IMR-90 (cell line): ENCODE results near the gene CCNI. TPM values are rescaled to one million over a fixed set of nuclear protein-coding genes. Genes with fewer than 3 reads are reported as not detected.

Experiments
- ATAC-seq: fragments of 200-7000 bp; cut with Tn5 transposase; 2 replicates; pipeline ENCODE4 v1.9.1; 2020; ENCODE audit warnings: low read depth, mild to moderate bottlenecking, moderate library complexity
- BruUV-seq: library from RNA; stranded (reverse); fragments of 400-500 nt; replicated peaks from 2 replicates; lab custom pipeline; 2021; lab: Mats Ljungman, UMichigan
- CTCF ChIA-PET: fragments of 300-600 bp; formaldehyde crosslinking; extraction: SDS; loops from one replicate; lab custom pipeline; 2021; ENCODE audit warnings: antibody characterized with exemption; lab: Yijun Ruan, JAX
- POLR2A ChIA-PET: fragments of 300-600 bp; sonication (Branson Sonifier 250); formaldehyde crosslinking; loops from one replicate; lab custom pipeline; 2022; ENCODE audit warnings: antibody characterized with exemption; ENCODE audit not compliant: unreplicated experiment; lab: Charles Lee
- DNase-seq: peaks from one replicate; pipeline ENCODE4 v3.0.0; 2013
- H2AFZ ChIP-seq: replicated peaks from 2 replicates; pipeline ENCODE3; 2013; ENCODE audit warnings: low read length, mild to moderate bottlenecking; ENCODE audit not compliant: poor library complexity
- H2AK5ac ChIP-seq: 2 replicates; pipeline ENCODE4 v1.6.1; 2013; ENCODE audit warnings: low read depth, low read length, inconsistent platforms
- H2AK9ac ChIP-seq: replicated peaks from 2 replicates; pipeline ENCODE3; 2013; ENCODE audit warnings: mild to moderate bottlenecking, low read depth, low read length, moderate library complexity; ENCODE audit not compliant: poor library complexity
- H2BK120ac ChIP-seq: 2 replicates; pipeline ENCODE4 v1.6.1; 2013; ENCODE audit warnings: low read depth, low read length, inconsistent platforms
- H2BK15ac ChIP-seq: 3 replicates; pipeline ENCODE4 v1.6.1; 2013; ENCODE audit warnings: low read depth, low read length, inconsistent platforms
- H2BK20ac ChIP-seq: 2 replicates; pipeline ENCODE4 v1.6.1; 2013; ENCODE audit warnings: low read depth, mild to moderate bottlenecking, inconsistent platforms, low read length, moderate library complexity
- H2BK5ac ChIP-seq: 2 replicates; pipeline ENCODE4 v1.6.1; 2013; ENCODE audit warnings: mild to moderate bottlenecking, low read depth, low read length, inconsistent platforms; ENCODE audit not compliant: poor library complexity, severe bottlenecking
- H3K14ac ChIP-seq: replicated peaks from 2 replicates; pipeline ENCODE4 v1.6.1; 2013; ENCODE audit warnings: low read depth, low read length, inconsistent platforms
- H3K18ac ChIP-seq: 2 replicates; pipeline ENCODE4 v1.6.1; 2013; ENCODE audit warnings: low read depth, low read length, control low read depth
- H3K23ac ChIP-seq: 2 replicates; pipeline ENCODE4 v1.6.1; 2013; ENCODE audit warnings: low read depth, low read length, inconsistent platforms
- H3K27ac ChIP-seq: 2 replicates; pipeline ENCODE4 v1.5.1; 2013; ENCODE audit warnings: mild to moderate bottlenecking, control low read depth, low read length; ENCODE audit not compliant: insufficient read depth
- H3K27me3 ChIP-seq: 2 replicates; pipeline ENCODE4 v1.6.1; 2013; ENCODE audit warnings: low read length; ENCODE audit not compliant: control insufficient read depth, insufficient read depth
- H3K36me3 ChIP-seq: 2 replicates; pipeline ENCODE4 v1.6.1; 2013; ENCODE audit warnings: low read length, mixed read lengths; ENCODE audit not compliant: control insufficient read depth, insufficient read depth
- H3K4ac ChIP-seq: 2 replicates; pipeline ENCODE4 v1.6.1; 2013; ENCODE audit warnings: low read depth, low read length, inconsistent platforms
- H3K4me1 ChIP-seq: 2 replicates; pipeline ENCODE4 v1.6.1; 2013; ENCODE audit warnings: low read length, mixed read lengths; ENCODE audit not compliant: control insufficient read depth, insufficient read depth
- H3K4me2 ChIP-seq: 2 replicates; pipeline ENCODE4 v1.6.1; 2013; ENCODE audit warnings: low read depth, mild to moderate bottlenecking, control low read depth, low read length, moderate library complexity
- H3K4me3 ChIP-seq: 2 replicates; pipeline ENCODE4 v1.5.1; 2013; ENCODE audit warnings: low read depth, mild to moderate bottlenecking, control low read depth, low read length, moderate library complexity; ENCODE audit not compliant: insufficient read depth
- H3K56ac ChIP-seq: 2 replicates; pipeline ENCODE4 v1.6.1; 2013; ENCODE audit warnings: low read length, inconsistent platforms; ENCODE audit not compliant: insufficient read depth; ENCODE audit errors: extremely low read depth
- H3K79me1 ChIP-seq, 2 experiments: 2 replicates each; pipeline ENCODE4 v1.6.1; 2013; ENCODE audit warnings: low read length in 2 of 2, inconsistent platforms in 1 of 2, low read depth in 1 of 2
- H3K9ac ChIP-seq: 2 replicates; pipeline ENCODE4 v1.6.1; 2013; ENCODE audit warnings: low read depth, low read length, control low read depth
- H3K9me1 ChIP-seq: 2 replicates; pipeline ENCODE4 v1.6.1; 2013; ENCODE audit warnings: low read length, inconsistent platforms; ENCODE audit not compliant: insufficient read depth
- H3K9me3 ChIP-seq: 2 replicates; pipeline ENCODE4 v1.6.1; 2013; ENCODE audit warnings: low read length; ENCODE audit not compliant: control insufficient read depth, insufficient read depth
- H4K20me1 ChIP-seq: 2 replicates; pipeline ENCODE4 v1.6.1; 2013; ENCODE audit warnings: low read length, inconsistent platforms; ENCODE audit not compliant: insufficient read depth
- H4K5ac ChIP-seq: 2 replicates; pipeline ENCODE4 v1.6.1; 2013; ENCODE audit warnings: mild to moderate bottlenecking, low read depth, low read length, control low read depth
- H4K8ac ChIP-seq, 2 experiments: 2 replicates each; pipeline ENCODE4 v1.6.1; 2013; ENCODE audit warnings: low read depth in 2 of 2, low read length in 2 of 2, control low read depth in 1 of 2, inconsistent platforms in 1 of 2
- H4K91ac ChIP-seq: 2 replicates; pipeline ENCODE4 v1.6.1; 2013; ENCODE audit warnings: low read depth, low read length, inconsistent platforms; ENCODE audit not compliant: insufficient read depth
- ELK1 ChIP-seq: fragments of 150-350 bp; IDR thresholded peaks from 2 replicates; pipeline ENCODE4 v1.6.1; 2016; ENCODE audit warnings: low read depth, mild to moderate bottlenecking, low read length, moderate library complexity, borderline replicate concordance
- MAZ ChIP-seq: IDR thresholded peaks from 2 replicates; pipeline ENCODE4 v1.6.1; 2012; ENCODE audit warnings: low read depth, mild to moderate bottlenecking, low read length, improper control_type of control experiment, moderate library complexity, borderline replicate concordance
- NFE2L2 ChIP-seq: fragments of 150-350 bp; IDR thresholded peaks from 2 replicates; pipeline ENCODE4 v1.6.1; 2016; ENCODE audit warnings: low read depth, mild to moderate bottlenecking, low read length
- RAD21 ChIP-seq: IDR thresholded peaks from 2 replicates; pipeline ENCODE4 v1.6.1; 2012; ENCODE audit warnings: low read length, improper control_type of control experiment
- WGBS, 2 experiments: methylation state at CpG; one replicate each; pipeline versions ENCODE4 v1.1.5 to v1.1.7; 2013; ENCODE audit warnings: missing lambda C conversion rate in 2 of 2; ENCODE audit not compliant: insufficient read length in 1 of 2; ENCODE audit errors: extremely low coverage in 2 of 2; 5-methylcytosine and 5-hydroxymethylcytosine counted together
- dilution Hi-C: fragments of 300-500 bp; cut with HindIII; formaldehyde crosslinking; loops from one replicate; pipeline ENCODE4 v1.14.3; 2018; ENCODE audit warnings: low sequenced_read_pairs; ENCODE audit not compliant: unreplicated experiment
- in situ Hi-C: fragments of 300-500 bp; cut with MboI; formaldehyde crosslinking; loops from 3 replicates; pipeline ENCODE4 v1.14.3; 2019; ENCODE audit warnings: low sequenced_read_pairs, inconsistent platforms, mixed read lengths
- intact Hi-C: fragments of 100-400 bp; cut with micrococcal nuclease; formaldehyde crosslinking; loops from 2 replicates; pipeline ENCODE4 v1.10.0; 2022
- polyA plus RNA-seq, 3 experiments: library from polyadenylated mRNA; depleted of rRNA; stranded (reverse); fragments of >200 nt; gene quantifications; 2 replicates each; pipeline ENCODE4 v1.2.3, GENCODE V29; 2012; ENCODE audit warnings: low replicate concordance in 1 of 3
- total RNA-seq: library from RNA; depleted of rRNA; stranded (reverse); fragments of >200 nt; gene quantifications from 2 replicates; pipeline ENCODE4 v1.2.3, GENCODE V29; 2012

Gene CCNI
- total and polyA plus RNA-seq, 2 of the 4 experiments (the other 2 are of a cell fraction) = 70.1 to 100 TPM

DNA sequence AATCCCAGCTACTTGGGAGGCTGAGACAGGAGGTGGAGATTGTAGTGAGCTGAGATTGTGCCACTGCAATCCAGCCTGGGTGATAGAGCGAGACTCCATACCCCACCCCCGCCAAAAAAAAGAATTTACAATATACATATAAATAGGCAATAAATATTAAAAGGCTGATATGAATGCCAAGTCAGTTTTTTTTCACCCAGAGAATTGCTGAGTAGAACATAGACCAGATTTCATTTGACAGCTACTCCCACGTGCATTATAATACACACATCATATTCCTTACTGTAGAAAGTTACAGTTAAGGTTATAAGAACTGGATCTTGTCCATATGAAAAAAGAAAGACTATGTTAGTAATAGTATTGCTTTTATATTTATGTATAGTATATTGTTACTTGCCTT lies 18.7 kb upstream of the CCNI start:
- no peak overlapping the region for H2BK120ac ChIP-seq
- no peaks in the 10 kb centered on the region for H3K9me1 ChIP-seq
- no peaks in the 10 kb centered on the region for H3K9me3 ChIP-seq
- H3K4ac ChIP-seq = no peak overlapping the region
- no peak overlapping the region for H2AK5ac ChIP-seq
- no peak overlapping the region for H4K91ac ChIP-seq
- no peak overlapping the region for H2BK20ac ChIP-seq
- H2AK9ac ChIP-seq = no peak overlapping the region
- in situ Hi-C loops = no loop called here
- H3K79me1 ChIP-seq = no peaks in the 10 kb centered on the region
- H2BK5ac ChIP-seq = no peak overlapping the region
- H3K4me3 ChIP-seq = no peak overlapping the region
- H4K20me1 ChIP-seq = no peaks in the 10 kb centered on the region
- no peak for ATAC-seq
- CTCF ChIA-PET = interaction anchor here (0.7 to 1.9 kb wide), 2 partner anchors 109 to 146 kb away, joined by 3 to 14 read pairs; no protein-coding TSS in a partner anchor
- no peak overlapping the region for H3K14ac ChIP-seq
- H3K27me3 ChIP-seq = no peaks in the 10 kb centered on the region
- no peak overlapping the region for H3K27ac ChIP-seq
- BruUV-seq = no TSS peak
- H4K8ac ChIP-seq = no peak overlapping the region
- DNase-seq = no peak
- H3K18ac ChIP-seq = no peak overlapping the region
- TF ChIP-seq MAZ (no peak), ELK1 (no peak), RAD21 (no peak), NFE2L2 (no peak)
- H3K9ac ChIP-seq = no peak overlapping the region
- intact Hi-C loops = no loop called here
- dilution Hi-C loops = no loop called here
- H3K4me2 ChIP-seq = no peak overlapping the region
- no peaks in the 10 kb centered on the region for H3K36me3 ChIP-seq
- POLR2A ChIA-PET = no interaction called here
- no peaks in the 10 kb centered on the region for H3K4me1 ChIP-seq
- whole genome bisulfite sequencing, 2 experiments = no CpG with 5 or more reads among the region's 3 CpGs
- no peak overlapping the region for H2AFZ ChIP-seq
- no peak overlapping the region for H2BK15ac ChIP-seq
- no peak overlapping the region for H3K23ac ChIP-seq
- no peak overlapping the region for H4K5ac ChIP-seq
- no peak overlapping the region for H3K56ac ChIP-seq
